ENCODE measurements around the gene RGS3.

The RGS3 gene

GRCh38 chr9:113511047-113511521, 47.6 kb downstream of the RGS3 start:
- no peak overlapping the region for H3K4me3 ChIP-seq (ENCODE audit: low read length)
- TF ChIP-seq CTCF (conservative IDR thresholded peaks at IDR 0.05; ENCODE audit: low read depth, low read length), result no peak
- DNase-seq (ENCODE audit: low read depth), result no peak

- TF ChIP-seq CTCF (conservative IDR thresholded peaks at IDR 0.05; ENCODE audit: low read depth, low read length), result no peak
- H3K4me3 ChIP-seq (ENCODE audit: low read length), result no peak overlapping the region
- peak; percentile 48 for DNase-seq (ENCODE audit: low read depth)
Observed at GRCh38 chr9:113511856-113512761, 48.6 kb downstream of the RGS3 start.

GRCh38 chr9:113513111-113513510, 49.6 kb downstream of the RGS3 start:
- no peak for DNase-seq (ENCODE audit: low read depth)
- TF ChIP-seq CTCF (conservative IDR thresholded peaks at IDR 0.05; ENCODE audit: low read depth, low read length), result no peak
- H3K4me3 ChIP-seq (ENCODE audit: low read length), result no peak overlapping the region

GRCh38 chr9:113513536-113513935, 50.0 kb downstream of the RGS3 start:
- no peak for TF ChIP-seq CTCF (conservative IDR thresholded peaks at IDR 0.05; ENCODE audit: low read depth, low read length)
- no peak overlapping the region for H3K4me3 ChIP-seq (ENCODE audit: low read length)
- no peak for DNase-seq (ENCODE audit: low read depth)

- TF ChIP-seq CTCF (conservative IDR thresholded peaks at IDR 0.05; ENCODE audit: low read depth, low read length), result no peak
- no peak overlapping the region for H3K4me3 ChIP-seq (ENCODE audit: low read length)
- no peak for DNase-seq (ENCODE audit: low read depth)
Observed at GRCh38 chr9:113514061-113514460, 50.5 kb downstream of the RGS3 start.

- no peak for TF ChIP-seq CTCF (conservative IDR thresholded peaks at IDR 0.05; ENCODE audit: low read depth, low read length)
- no peak overlapping the region for H3K4me3 ChIP-seq (ENCODE audit: low read length)
Observed at GRCh38 chr9:113514748-113515147, 51.2 kb downstream of the RGS3 start.

GRCh38 chr9:113515862-113516261, 52.3 kb downstream of the RGS3 start:
- no peak for DNase-seq (ENCODE audit: low read depth)
- TF ChIP-seq CTCF (conservative IDR thresholded peaks at IDR 0.05; ENCODE audit: low read depth, low read length), result no peak

More at GRCh38 chr9:113514748-113515147, 51.2 kb downstream of the RGS3 start:
- no peak for DNase-seq (ENCODE audit: low read depth)

More at GRCh38 chr9:113515862-113516261, 52.3 kb downstream of the RGS3 start:
- H3K4me3 ChIP-seq (ENCODE audit: low read length), result no peak overlapping the region

All from retinal pigment epithelial cell (primary cell).